PC-3 (cell line): ENCODE measurements around the gene ABCC8. TPM values are rescaled to one million over a fixed set of nuclear protein-coding genes. Genes with fewer than 3 reads are reported as not detected.

Experiments used
- ATAC-seq: fragments of 200-7000 bp; cut with Tn5 transposase; 2 replicates; pipeline ENCODE4 v1.9.1; 2020; ENCODE audit warnings: mild to moderate bottlenecking, moderate library complexity
- BruUV-seq: library from RNA; stranded (reverse); fragments of 400-500 nt; replicated peaks from 2 replicates; lab custom pipeline; 2021; lab: Mats Ljungman, UMichigan
- CTCF ChIA-PET: fragments of 300-600 bp; sonication (Branson Sonifier 250); formaldehyde crosslinking; loops from one replicate; lab custom pipeline; 2022; ENCODE audit warnings: antibody characterized with exemption; lab: Charles Lee
- POLR2A ChIA-PET: fragments of 300-600 bp; sonication (Branson Sonifier 250); formaldehyde crosslinking; loops from one replicate; lab custom pipeline; 2022; ENCODE audit warnings: antibody characterized with exemption; ENCODE audit not compliant: unreplicated experiment; lab: Charles Lee
- DNase-seq: peaks from one replicate; pipeline ENCODE4 v3.0.0-alpha.2; 2015
- H2AFZ ChIP-seq: fragments of 300-600 bp; sonication (generic); 2 replicates; pipeline ENCODE4 v1.6.0; 2016; ENCODE audit warnings: antibody characterized with exemption, low read length
- H3F3A ChIP-seq: fragments of 300-600 bp; sonication (generic); one replicate; pipeline ENCODE4 v1.6.0; 2017; ENCODE audit warnings: antibody characterized with exemption, low read length, control low read depth, mild to moderate bottlenecking; ENCODE audit not compliant: unreplicated experiment
- H3K27ac ChIP-seq: fragments of 300-600 bp; sonication (generic); 2 replicates; pipeline ENCODE4 v1.5.1; 2016; ENCODE audit warnings: mild to moderate bottlenecking, low read length
- H3K27me3 ChIP-seq: fragments of 300-600 bp; sonication (generic); 2 replicates; pipeline ENCODE4 v1.6.1; 2016; ENCODE audit warnings: low read length, mixed read lengths
- H3K36me3 ChIP-seq: fragments of 300-600 bp; sonication (generic); 2 replicates; pipeline ENCODE4 v1.6.1; 2016; ENCODE audit warnings: low read depth, mixed run types, low read length, mixed read lengths
- H3K4me1 ChIP-seq: fragments of 300-600 bp; sonication (generic); 2 replicates; pipeline ENCODE4 v1.5.1; 2016; ENCODE audit warnings: low read length; ENCODE audit not compliant: insufficient read depth
- H3K4me2 ChIP-seq: fragments of 300-600 bp; sonication (generic); 2 replicates; pipeline ENCODE4 v1.6.0; 2016; ENCODE audit warnings: low read length
- H3K4me3 ChIP-seq: fragments of 300-600 bp; sonication (generic); 2 replicates; pipeline ENCODE4 v1.5.1; 2016; ENCODE audit warnings: mild to moderate bottlenecking, low read length, mixed read lengths
- H3K79me2 ChIP-seq: fragments of 300-600 bp; sonication (generic); 2 replicates; pipeline ENCODE4 v1.6.1; 2017; ENCODE audit warnings: low read length, mixed read lengths
- H3K9ac ChIP-seq: fragments of 300-600 bp; sonication (generic); 2 replicates; pipeline ENCODE4 v1.6.0; 2016; ENCODE audit warnings: mild to moderate bottlenecking, low read length
- H3K9me2 ChIP-seq: fragments of 300-600 bp; sonication (generic); replicated peaks from 2 replicates; pipeline ENCODE4 v1.6.1; 2016; ENCODE audit warnings: mixed run types, low read length, mixed read lengths
- H3K9me3 ChIP-seq: fragments of 300-600 bp; sonication (generic); 2 replicates; pipeline ENCODE4 v1.6.1; 2016; ENCODE audit warnings: low read length, mixed read lengths
- H4K20me1 ChIP-seq: fragments of 300-600 bp; sonication (generic); 2 replicates; pipeline ENCODE4 v1.6.1; 2016; ENCODE audit warnings: low read length, mixed read lengths
- CTCF ChIP-seq: fragments of 300-600 bp; sonication (generic); conservative IDR thresholded peaks from 2 replicates; pipeline ENCODE4 v1.5.1; 2017; ENCODE audit warnings: antibody characterized with exemption, low read depth, mild to moderate bottlenecking, low read length
- EZH2 ChIP-seq: fragments of 300-600 bp; sonication (generic); IDR thresholded peaks from one replicate; pipeline ENCODE4 v1.6.1; 2017; ENCODE audit warnings: antibody characterized with exemption, mild to moderate bottlenecking, low read length; ENCODE audit not compliant: unreplicated experiment
- EZH2phosphoT487 ChIP-seq: fragments of 300-600 bp; sonication (generic); IDR thresholded peaks from 2 replicates; pipeline ENCODE4 v1.6.1; 2018; ENCODE audit warnings: mild to moderate bottlenecking, antibody characterized with exemption, low read length, borderline replicate concordance
- intact Hi-C: fragments of 100-400 bp; cut with micrococcal nuclease; formaldehyde crosslinking; loops from 2 replicates; pipeline ENCODE4 v1.9.0; 2023
- total RNA-seq: library from RNA; depleted of rRNA; stranded (reverse); fragments of >200 nt; gene quantifications from 2 replicates; pipeline ENCODE4 v1.2.3, GENCODE V29; 2014

Gene ABCC8
- total RNA-seq, 1 experiment from 2014 or later = not detected

- H3K4me2 ChIP-seq = no peak overlapping the region
- no TSS peak for BruUV-seq
- ATAC-seq = peak; percentile 45
Observed at GRCh38 chr11:17479284-17480214, 2.9 kb upstream of the ABCC8 start.

DNA sequence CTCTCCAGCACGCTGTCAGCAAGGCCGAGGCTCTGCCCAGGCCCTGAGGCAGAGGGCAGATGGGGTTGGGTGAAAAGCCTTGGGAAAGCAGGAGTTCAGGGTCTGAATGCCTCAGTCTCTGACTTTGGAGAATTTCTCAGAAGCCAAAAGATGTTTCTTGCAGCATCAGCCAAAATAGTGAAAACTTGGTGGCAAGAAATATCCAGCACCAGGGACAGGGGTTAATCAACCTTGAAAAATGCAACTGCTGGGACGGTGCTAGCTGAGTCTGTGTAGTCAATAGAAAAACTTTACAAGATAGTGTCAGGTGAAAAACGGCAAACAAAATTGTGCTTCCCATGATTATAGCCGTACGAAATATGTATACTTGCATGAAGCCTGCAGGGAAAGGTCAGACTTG is 1.4 kb upstream of the ABCC8 start:
- intact Hi-C loops = no loop called here
- no peaks in the 10 kb centered on the region for H3F3A ChIP-seq

More at GRCh38 chr11:17479284-17480214, 2.9 kb upstream of the ABCC8 start:
- H4K20me1 ChIP-seq = no peaks in the 10 kb centered on the region
- no peak overlapping the region for H3K9ac ChIP-seq
- H3K9me2 ChIP-seq = no peaks in the 10 kb centered on the region
- H3K4me1 ChIP-seq = no peaks in the 10 kb centered on the region
- H3K36me3 ChIP-seq = no peaks in the 10 kb centered on the region
- TF ChIP-seq CTCF = no peak
- TF ChIP-seq EZH2phosphoT487 = no peak
- intact Hi-C loops = loop anchor here (1.0 kb wide), 1 partner anchor 90 kb away; no protein-coding TSS in a partner anchor
- peaks cover 33% of the 10 kb centered on the region for H3K27me3 ChIP-seq
- POLR2A ChIA-PET = interaction anchor here (0.5 kb wide), 1 partner anchor 14 kb away, joined by 3 read pairs; no protein-coding TSS in a partner anchor
- no peaks in the 10 kb centered on the region for H3K79me2 ChIP-seq
- no peak overlapping the region for H3K4me3 ChIP-seq
- CTCF ChIA-PET = no interaction called here
- H3K9me3 ChIP-seq = no peaks in the 10 kb centered on the region
- H3K27ac ChIP-seq = no peak overlapping the region
- H2AFZ ChIP-seq = no peak overlapping the region
- DNase-seq = peak; percentile 31
- no peaks in the 10 kb centered on the region for H3F3A ChIP-seq

More for the DNA sequence above, 1.4 kb upstream of the ABCC8 start:
- ChIA-PET POLR2A (no interaction called here), CTCF (no interaction called here)
- H3K9me2 ChIP-seq = no peaks in the 10 kb centered on the region
- no peaks in the 10 kb centered on the region for H4K20me1 ChIP-seq
- H3K79me2 ChIP-seq = no peaks in the 10 kb centered on the region
- H2AFZ ChIP-seq = no peak overlapping the region
- DNase-seq = no peak
- no peaks in the 10 kb centered on the region for H3K4me1 ChIP-seq
- H3K27me3 ChIP-seq = peaks cover 41% of the 10 kb centered on the region
- no peak overlapping the region for H3K4me3 ChIP-seq
- ATAC-seq = no peak
- TF ChIP-seq EZH2 (no peak), EZH2phosphoT487 (no peak), CTCF (no peak)
- no peak overlapping the region for H3K4me2 ChIP-seq
- H3K9ac ChIP-seq = no peak overlapping the region
- H3K36me3 ChIP-seq = no peaks in the 10 kb centered on the region
- BruUV-seq = no TSS peak
- H3K9me3 ChIP-seq = no peaks in the 10 kb centered on the region
- no peak overlapping the region for H3K27ac ChIP-seq
